PC-9 (cell line): ENCODE results near the gene DHX38. TPM values are rescaled to one million over a fixed set of nuclear protein-coding genes. Genes with fewer than 3 reads are reported as not detected.

ENCODE experiments used
- BruUV-seq: library from RNA; stranded (reverse); fragments of 400-500 nt; replicated peaks from 2 replicates; lab custom pipeline; 2021; lab: Mats Ljungman, UMichigan
- CTCF ChIA-PET: fragments of 300-600 bp; sonication (Branson Sonifier 250); formaldehyde crosslinking; loops from one replicate; lab custom pipeline; 2022; ENCODE audit warnings: antibody characterized with exemption; lab: Charles Lee
- POLR2A ChIA-PET: fragments of 300-600 bp; sonication (Branson Sonifier 250); formaldehyde crosslinking; loops from one replicate; lab custom pipeline; 2022; ENCODE audit warnings: antibody characterized with exemption; ENCODE audit not compliant: unreplicated experiment; lab: Charles Lee
- DNase-seq, 2 experiments: peaks; one replicate each; pipeline versions ENCODE4 v3.0.0 to v3.0.0-alpha.2; 2015 to 2022; ENCODE audit warnings: mixed read lengths in 1 of 2
- H2AFZ ChIP-seq: fragments of 200-600 bp; sonication (generic); 2 replicates; pipeline ENCODE4 v1.8.1; 2017; ENCODE audit warnings: antibody characterized with exemption
- H3F3A ChIP-seq: fragments of 200-600 bp; sonication (generic); 2 replicates; pipeline ENCODE4 v1.8.1; 2017; ENCODE audit warnings: antibody characterized with exemption, mild to moderate bottlenecking, low read depth; ENCODE audit not compliant: insufficient read depth
- H3K27ac ChIP-seq: fragments of 200-600 bp; sonication (generic); 2 replicates; pipeline ENCODE4 v1.6.1; 2016; ENCODE audit warnings: mixed run types
- H3K27me3 ChIP-seq: fragments of 200-600 bp; sonication (generic); 2 replicates; pipeline ENCODE4 v1.6.1; 2016; ENCODE audit warnings: low read depth, mixed run types; ENCODE audit not compliant: insufficient read depth
- H3K36me3 ChIP-seq: fragments of 200-600 bp; sonication (generic); 2 replicates; pipeline ENCODE4 v1.6.1; 2016; ENCODE audit warnings: low read depth, mixed run types
- H3K4me1 ChIP-seq: fragments of 200-600 bp; sonication (generic); replicated peaks from 2 replicates; pipeline ENCODE4 v1.6.1; 2016; ENCODE audit warnings: mixed run types; ENCODE audit not compliant: insufficient read depth
- H3K4me2 ChIP-seq: fragments of 200-600 bp; sonication (generic); 2 replicates; pipeline ENCODE4 v1.6.1; 2017; ENCODE audit warnings: mixed run types
- H3K4me3 ChIP-seq: fragments of 200-600 bp; sonication (generic); 2 replicates; pipeline ENCODE4 v1.6.1; 2016; ENCODE audit warnings: mixed run types
- H3K79me2 ChIP-seq: fragments of 200-600 bp; sonication (generic); 2 replicates; pipeline ENCODE4 v1.6.1; 2017; ENCODE audit warnings: low read depth, mixed run types
- H3K9me2 ChIP-seq: fragments of 200-600 bp; sonication (generic); 2 replicates; pipeline ENCODE4 v1.8.1; 2017; ENCODE audit warnings: mild to moderate bottlenecking; ENCODE audit not compliant: insufficient read depth
- H3K9me3 ChIP-seq: fragments of 200-600 bp; sonication (generic); 2 replicates; pipeline ENCODE4 v1.8.1; 2016; ENCODE audit warnings: low read depth; ENCODE audit not compliant: insufficient read depth
- H4K20me1 ChIP-seq: fragments of 200-600 bp; sonication (generic); 2 replicates; pipeline ENCODE4 v1.8.1; 2017; ENCODE audit not compliant: insufficient read depth
- CTCF ChIP-seq: fragments of 200-600 bp; sonication (generic); conservative IDR thresholded peaks from 2 replicates; pipeline ENCODE4 v1.6.1; 2017; ENCODE audit warnings: mixed run types, antibody characterized with exemption, mild to moderate bottlenecking, moderate library complexity
- EZH2 ChIP-seq: fragments of 200-600 bp; sonication (generic); IDR thresholded peaks from 2 replicates; pipeline ENCODE4 v1.8.0; 2017; ENCODE audit warnings: antibody characterized with exemption, low read depth
- intact Hi-C: fragments of 100-400 bp; cut with micrococcal nuclease; formaldehyde crosslinking; loops from one replicate; pipeline ENCODE4 v1.10.0; 2022; ENCODE audit not compliant: unreplicated experiment
- total RNA-seq: library from RNA; stranded (reverse); gene quantifications from 2 replicates; pipeline ENCODE4 v1.2.3, GENCODE V29; 2021

The DHX38 gene
- total RNA-seq, 1 experiment from 2014 or later, result 58.9 TPM

DNA sequence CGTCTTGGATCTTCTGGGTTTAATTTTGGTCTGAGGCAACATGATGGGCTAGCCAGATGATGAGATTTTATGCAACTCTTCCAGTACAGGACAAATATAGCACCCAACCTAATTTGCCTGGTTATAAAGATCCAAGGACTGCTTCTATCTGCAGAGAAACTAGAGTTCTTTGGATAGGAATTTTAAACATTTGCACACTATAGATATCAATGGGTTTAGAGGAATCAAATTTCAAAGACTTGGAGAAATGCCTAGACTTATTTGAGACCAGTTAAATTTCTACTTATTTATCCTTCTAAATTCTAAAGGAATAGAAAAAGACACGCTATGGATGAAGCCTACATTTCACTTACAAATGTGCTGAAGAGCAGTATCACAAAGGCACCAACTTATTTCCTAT, 65.7 kb downstream of the DHX38 start:
- no peak overlapping the region for H2AFZ ChIP-seq
- TF ChIP-seq EZH2 (no peak), CTCF (no peak)
- H3K9me2 ChIP-seq, result no peaks in the 10 kb centered on the region
- POLR2A ChIA-PET, result no interaction called here
- no peak for DNase-seq
- no peaks in the 10 kb centered on the region for H4K20me1 ChIP-seq
- no peaks in the 10 kb centered on the region for H3K9me3 ChIP-seq
- no peaks in the 10 kb centered on the region for H3K79me2 ChIP-seq
- no peak overlapping the region for H3K27ac ChIP-seq
- no peaks in the 10 kb centered on the region for H3F3A ChIP-seq
- CTCF ChIA-PET, result no interaction called here
- H3K27me3 ChIP-seq, result peaks cover 84% of the 10 kb centered on the region
- no peak overlapping the region for H3K4me3 ChIP-seq
- intact Hi-C loops, result no loop called here
- H3K4me2 ChIP-seq, result no peak overlapping the region
- BruUV-seq, result no TSS peak
- H3K4me1 ChIP-seq, result no peaks in the 10 kb centered on the region
- H3K36me3 ChIP-seq, result no peaks in the 10 kb centered on the region

DNA sequence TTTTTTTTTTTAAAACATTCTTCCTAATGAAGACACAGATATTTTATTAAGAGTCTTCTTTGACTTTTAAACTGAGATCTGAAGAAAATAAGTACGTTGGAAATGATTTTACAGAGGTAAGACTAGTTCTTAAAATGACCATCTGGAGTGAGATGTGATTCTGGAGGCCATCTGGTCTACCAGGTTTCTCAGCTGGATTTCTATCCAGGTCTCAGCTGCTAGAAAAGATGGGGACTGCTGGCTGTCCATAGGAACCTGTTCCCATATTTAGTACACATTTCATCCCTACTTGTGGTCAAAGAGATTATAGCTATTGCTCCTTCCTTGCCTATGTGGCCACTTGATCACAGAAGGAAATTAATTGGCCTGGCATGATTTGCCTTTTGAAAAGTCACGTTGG, 66.2 kb downstream of the DHX38 start:
- no peaks in the 10 kb centered on the region for H4K20me1 ChIP-seq
- BruUV-seq, result no TSS peak
- no peaks in the 10 kb centered on the region for H3K36me3 ChIP-seq
- TF ChIP-seq CTCF, result no peak
- no peak for TF ChIP-seq EZH2
- ChIA-PET CTCF (no interaction called here), POLR2A (no interaction called here)
- H3K4me2 ChIP-seq, result no peak overlapping the region
- H3F3A ChIP-seq, result no peaks in the 10 kb centered on the region
- no peaks in the 10 kb centered on the region for H3K9me2 ChIP-seq
- H3K9me3 ChIP-seq, result no peaks in the 10 kb centered on the region
- no peak overlapping the region for H2AFZ ChIP-seq
- no peak overlapping the region for H3K4me3 ChIP-seq
- H3K4me1 ChIP-seq, result no peaks in the 10 kb centered on the region
- H3K27ac ChIP-seq, result no peak overlapping the region
- no peak for DNase-seq
- intact Hi-C loops, result no loop called here
- peaks cover 85% of the 10 kb centered on the region for H3K27me3 ChIP-seq
- H3K79me2 ChIP-seq, result no peaks in the 10 kb centered on the region

GRCh38 chr16:72162105-72162692, 68.6 kb downstream of the DHX38 start:
- no peak for TF ChIP-seq EZH2
- no peak for TF ChIP-seq CTCF
- CTCF ChIA-PET, result no interaction called here
- Histone ChIP-seq H3K27me3 (peaks cover 91% of the 10 kb centered on the region), H2AFZ (no peak overlapping the region), H3K79me2 (no peaks in the 10 kb centered on the region), H3K27ac (no peak overlapping the region), H3K36me3 (no peaks in the 10 kb centered on the region), H3K4me2 (no peak overlapping the region), H4K20me1 (no peaks in the 10 kb centered on the region), H3K9me2 (no peaks in the 10 kb centered on the region), H3K4me3 (no peak overlapping the region), H3K9me3 (no peaks in the 10 kb centered on the region), H3F3A (no peaks in the 10 kb centered on the region), H3K4me1 (no peaks in the 10 kb centered on the region)
- no peak for DNase-seq
- BruUV-seq, result no TSS peak
- POLR2A ChIA-PET, result no interaction called here
- intact Hi-C loops, result no loop called here

Other genes starting within 250 kb of the DHX38 start
- 18.2 and 25.3 TPM in 2 replicates for gene ATXN1L, start 247.9 kb upstream of the DHX38 start, total RNA-seq
- 5.9 TPM in 2 replicates for gene ZNF821, start 209.7 kb upstream of the DHX38 start, total RNA-seq
- gene IST1, start 198.3 kb upstream of the DHX38 start, total RNA-seq, result 177 and 204 TPM in 2 replicates
- gene PKD1L3, start 93.4 kb upstream of the DHX38 start, total RNA-seq, result not detected in 2 replicates
- 10.6 and 12.1 TPM in 2 replicates for gene DHODH, start 85.1 kb upstream of the DHX38 start, total RNA-seq
- not detected in 2 replicates for gene HP, start 39.3 kb upstream of the DHX38 start, total RNA-seq
- gene HPR, start 30.6 kb upstream of the DHX38 start, total RNA-seq, result not detected in 2 replicates
- 11.9 and 12.2 TPM in 2 replicates for gene TXNL4B, start 227 bp upstream of the DHX38 start, total RNA-seq
- 0.55 TPM in 1 of 2 replicates, not detected in the other for gene PMFBP1, start 78.3 kb downstream of the DHX38 start, total RNA-seq